HepG2 (cell line): Measurements from ENCODE around the gene CCDC183. TPM values are rescaled to one million over a fixed set of nuclear protein-coding genes. Genes with fewer than 3 reads are reported as not detected.
A peak's percentile ranks its signal among the peaks of the same experiment; 100 is the strongest.

Experiments used
- BHLHE40 ChIP-seq: IDR thresholded peaks from 2 replicates; pipeline ENCODE4 v1.6.1; 2011; ENCODE audit warnings: low read length, improper control_type of control experiment
- EP300 ChIP-seq, 3 experiments: sonication (generic) in 1 of 3; formaldehyde crosslinking in 1 of 3; IDR thresholded peaks; 2 replicates each; pipeline versions ENCODE4 v1.5.1 to v1.6.1; 2011 to 2020; ENCODE audit warnings: low read depth in 2 of 3, low read length in 2 of 3, borderline replicate concordance in 1 of 3, improper control_type of control experiment in 1 of 3, mild to moderate bottlenecking in 1 of 3, missing genetic modification reagents in 1 of 3, moderate library complexity in 1 of 3
- KLF16 ChIP-seq, 2 experiments: sonication (generic) in 1 of 2; formaldehyde crosslinking in 1 of 2; IDR thresholded peaks; 2 replicates each; pipeline versions ENCODE4 v1.6.1 to v1.8.0; 2016 to 2023; ENCODE audit warnings: missing genetic modification reagents in 2 of 2, missing compliant biosample characterization in 1 of 2
- MED8 ChIP-seq: sonication (generic); formaldehyde crosslinking; IDR thresholded peaks from 2 replicates; pipeline ENCODE4 v1.8.1; 2023; ENCODE audit warnings: mild to moderate bottlenecking, missing genetic modification reagents; ENCODE audit not compliant: insufficient replicate concordance
- REL ChIP-seq: sonication (generic); formaldehyde crosslinking; conservative IDR thresholded peaks from 2 replicates; pipeline ENCODE4 v1.8.0; 2022; ENCODE audit warnings: mild to moderate bottlenecking, missing genetic modification reagents, moderate library complexity
- SMAD1 ChIP-seq: sonication (generic); formaldehyde crosslinking; IDR thresholded peaks from 2 replicates; pipeline ENCODE4 v1.4.0; 2020; ENCODE audit warnings: missing genetic modification reagents, low read depth, mild to moderate bottlenecking, borderline replicate concordance
- TBX3 ChIP-seq: fragments of 450-650 bp; IDR thresholded peaks from 2 replicates; pipeline ENCODE4 v1.6.1; 2017; ENCODE audit warnings: antibody characterized with exemption, mild to moderate bottlenecking, inconsistent platforms, borderline replicate concordance
- YEATS4 ChIP-seq: sonication (generic); formaldehyde crosslinking; IDR thresholded peaks from 2 replicates; pipeline ENCODE4 v1.4.0; 2020; ENCODE audit warnings: missing genetic modification reagents, borderline replicate concordance
- ZNF331 ChIP-seq: sonication (generic); formaldehyde crosslinking; IDR thresholded peaks from 2 replicates; pipeline ENCODE4 v1.4.0; 2020; ENCODE audit warnings: missing genetic modification reagents
- ZNF607 ChIP-seq: sonication (generic); formaldehyde crosslinking; IDR thresholded peaks from 2 replicates; pipeline ENCODE4 v1.5.1; 2020; ENCODE audit warnings: missing genetic modification reagents, mild to moderate bottlenecking, borderline replicate concordance
- ZNF775 ChIP-seq: sonication (generic); formaldehyde crosslinking; IDR thresholded peaks from 2 replicates; pipeline ENCODE4 v1.4.0; 2020; ENCODE audit warnings: missing genetic modification reagents, mild to moderate bottlenecking, moderate library complexity, borderline replicate concordance
- ZNF816 ChIP-seq: sonication (generic); formaldehyde crosslinking; IDR thresholded peaks from 2 replicates; pipeline ENCODE4 v1.8.0; 2022; ENCODE audit warnings: missing genetic modification reagents, mild to moderate bottlenecking, borderline replicate concordance
- polyA plus RNA-seq, 8 experiments: library from polyadenylated mRNA; depleted of rRNA in 3 of 8; stranded (reverse) in 7 of 8; unstranded in 1 of 8; fragments of >200 nt; fragmentation: Illumina TruSeq in 4 of 8; extraction: Trizol in 4 of 8; gene quantifications; 2 replicates each; pipeline versions ENCODE4 v1.2.1 to v1.2.3, GENCODE V29; 2011 to 2016; ENCODE audit warnings: low read depth in 4 of 8, missing spikeins in 1 of 8, mixed read lengths in 1 of 8; ENCODE audit not compliant: insufficient read depth in 1 of 8
- total RNA-seq, 5 experiments: library from RNA; depleted of rRNA; stranded (reverse); fragments of >200 nt; fragmentation: Illumina TruSeq; extraction: Trizol; gene quantifications; 2 replicates each; pipeline ENCODE4 v1.2.3, GENCODE V29; 2016; ENCODE audit warnings: low read depth in 1 of 5
- TF ChIP-seq, protein P1 (sequence below): sonication (generic); formaldehyde crosslinking; IDR thresholded peaks from 2 replicates; pipeline ENCODE4 v1.5.0; 2020; ENCODE audit warnings: mild to moderate bottlenecking, missing genetic modification reagents, borderline replicate concordance
- TF ChIP-seq, protein P2 (sequence below): IDR thresholded peaks from 2 replicates; pipeline ENCODE4 v1.6.1; 2016; ENCODE audit warnings: mild to moderate bottlenecking
- TF ChIP-seq, protein P3 (sequence below): sonication (generic); formaldehyde crosslinking; IDR thresholded peaks from 2 replicates; pipeline ENCODE4 v1.8.1; 2023; ENCODE audit warnings: mild to moderate bottlenecking, missing genetic modification reagents

CCDC183 gene
- total and polyA plus RNA-seq, 2 of the 13 experiments (the other 11 are each of a cell fraction or from before 2014, with no cell fraction given), result 5.0 to 66.4 TPM

DNA sequence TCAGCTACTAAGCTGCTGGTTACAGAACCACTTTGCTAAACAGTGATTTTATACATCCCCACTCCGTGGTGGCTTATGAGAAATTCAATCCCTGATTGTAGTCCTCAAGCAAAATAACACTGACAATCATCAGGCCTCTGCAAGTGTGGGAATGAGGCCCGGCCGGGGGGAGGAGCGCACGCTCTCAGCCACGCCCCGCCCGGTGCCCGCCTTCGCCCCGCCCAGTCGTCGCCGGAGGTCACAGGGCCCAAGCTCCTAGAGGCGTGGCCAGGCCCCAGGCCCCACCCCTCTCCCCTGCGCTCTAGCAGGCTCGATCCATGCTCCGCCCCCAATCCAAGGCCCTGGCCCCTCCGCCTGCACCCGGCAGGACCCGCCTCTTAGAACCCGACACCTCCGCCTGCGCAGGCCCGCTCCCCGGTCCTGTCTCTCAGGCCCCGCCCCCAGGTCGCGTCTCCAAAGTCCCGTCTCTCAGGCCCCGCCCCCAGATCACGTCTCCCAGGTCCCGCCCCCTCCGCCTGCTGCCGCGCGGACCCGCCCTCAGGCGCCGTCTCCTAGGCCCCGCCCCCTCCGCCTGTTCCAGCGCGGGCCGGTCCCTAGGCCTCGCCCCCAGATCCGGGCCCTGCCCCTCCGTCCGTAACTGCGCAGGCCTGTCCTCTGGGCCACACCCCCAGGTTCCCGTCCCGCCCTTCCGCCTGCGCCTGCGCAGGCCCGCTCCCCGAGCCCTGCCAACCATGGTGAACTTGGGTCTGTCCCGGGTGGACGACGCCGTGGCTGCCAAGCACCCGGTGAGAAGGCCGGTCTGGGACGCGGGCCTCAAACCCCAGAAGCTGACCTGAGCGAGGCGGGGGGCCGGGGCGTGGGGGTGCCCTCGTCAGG is 5.3 kb upstream of the CCDC183 start, which contains the start of gene TMEM141 (continued):
- TF ChIP-seq, protein P1, sequence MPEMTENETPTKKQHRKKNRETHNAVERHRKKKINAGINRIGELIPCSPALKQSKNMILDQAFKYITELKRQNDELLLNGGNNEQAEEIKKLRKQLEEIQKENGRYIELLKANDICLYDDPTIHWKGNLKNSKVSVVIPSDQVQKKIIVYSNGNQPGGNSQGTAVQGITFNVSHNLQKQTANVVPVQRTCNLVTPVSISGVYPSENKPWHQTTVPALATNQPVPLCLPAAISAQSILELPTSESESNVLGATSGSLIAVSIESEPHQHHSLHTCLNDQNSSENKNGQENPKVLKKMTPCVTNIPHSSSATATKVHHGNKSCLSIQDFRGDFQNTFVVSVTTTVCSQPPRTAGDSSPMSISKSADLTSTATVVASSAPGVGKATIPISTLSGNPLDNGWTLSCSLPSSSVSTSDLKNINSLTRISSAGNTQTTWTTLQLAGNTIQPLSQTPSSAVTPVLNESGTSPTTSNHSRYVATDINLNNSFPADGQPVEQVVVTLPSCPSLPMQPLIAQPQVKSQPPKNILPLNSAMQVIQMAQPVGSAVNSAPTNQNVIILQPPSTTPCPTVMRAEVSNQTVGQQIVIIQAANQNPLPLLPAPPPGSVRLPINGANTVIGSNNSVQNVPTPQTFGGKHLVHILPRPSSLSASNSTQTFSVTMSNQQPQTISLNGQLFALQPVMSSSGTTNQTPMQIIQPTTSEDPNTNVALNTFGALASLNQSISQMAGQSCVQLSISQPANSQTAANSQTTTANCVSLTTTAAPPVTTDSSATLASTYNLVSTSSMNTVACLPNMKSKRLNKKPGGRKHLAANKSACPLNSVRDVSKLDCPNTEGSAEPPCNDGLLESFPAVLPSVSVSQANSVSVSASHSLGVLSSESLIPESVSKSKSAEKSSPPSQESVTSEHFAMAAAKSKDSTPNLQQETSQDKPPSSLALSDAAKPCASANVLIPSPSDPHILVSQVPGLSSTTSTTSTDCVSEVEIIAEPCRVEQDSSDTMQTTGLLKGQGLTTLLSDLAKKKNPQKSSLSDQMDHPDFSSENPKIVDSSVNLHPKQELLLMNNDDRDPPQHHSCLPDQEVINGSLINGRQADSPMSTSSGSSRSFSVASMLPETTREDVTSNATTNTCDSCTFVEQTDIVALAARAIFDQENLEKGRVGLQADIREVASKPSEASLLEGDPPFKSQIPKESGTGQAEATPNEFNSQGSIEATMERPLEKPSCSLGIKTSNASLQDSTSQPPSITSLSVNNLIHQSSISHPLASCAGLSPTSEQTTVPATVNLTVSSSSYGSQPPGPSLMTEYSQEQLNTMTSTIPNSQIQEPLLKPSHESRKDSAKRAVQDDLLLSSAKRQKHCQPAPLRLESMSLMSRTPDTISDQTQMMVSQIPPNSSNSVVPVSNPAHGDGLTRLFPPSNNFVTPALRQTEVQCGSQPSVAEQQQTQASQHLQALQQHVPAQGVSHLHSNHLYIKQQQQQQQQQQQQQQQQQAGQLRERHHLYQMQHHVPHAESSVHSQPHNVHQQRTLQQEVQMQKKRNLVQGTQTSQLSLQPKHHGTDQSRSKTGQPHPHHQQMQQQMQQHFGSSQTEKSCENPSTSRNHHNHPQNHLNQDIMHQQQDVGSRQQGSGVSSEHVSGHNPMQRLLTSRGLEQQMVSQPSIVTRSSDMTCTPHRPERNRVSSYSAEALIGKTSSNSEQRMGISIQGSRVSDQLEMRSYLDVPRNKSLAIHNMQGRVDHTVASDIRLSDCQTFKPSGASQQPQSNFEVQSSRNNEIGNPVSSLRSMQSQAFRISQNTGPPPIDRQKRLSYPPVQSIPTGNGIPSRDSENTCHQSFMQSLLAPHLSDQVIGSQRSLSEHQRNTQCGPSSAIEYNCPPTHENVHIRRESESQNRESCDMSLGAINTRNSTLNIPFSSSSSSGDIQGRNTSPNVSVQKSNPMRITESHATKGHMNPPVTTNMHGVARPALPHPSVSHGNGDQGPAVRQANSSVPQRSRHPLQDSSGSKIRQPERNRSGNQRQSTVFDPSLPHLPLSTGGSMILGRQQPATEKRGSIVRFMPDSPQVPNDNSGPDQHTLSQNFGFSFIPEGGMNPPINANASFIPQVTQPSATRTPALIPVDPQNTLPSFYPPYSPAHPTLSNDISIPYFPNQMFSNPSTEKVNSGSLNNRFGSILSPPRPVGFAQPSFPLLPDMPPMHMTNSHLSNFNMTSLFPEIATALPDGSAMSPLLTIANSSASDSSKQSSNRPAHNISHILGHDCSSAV (CRISPR knock-in tag), result no peak
- TF ChIP-seq ZNF775 (CRISPR knock-in tag) (no peak), MED8 (CRISPR knock-in tag) (peak; percentile 84), REL (CRISPR knock-in tag) (0 out of 2 replicates have a peak, but pooled peaks have one; percentile 18), YEATS4 (peak; percentile 44; the same call in 1 of the 2 replicates), TBX3 (no peak), EP300 (IDR thresholded peaks at IDR 0.05; ENCODE audit: low read depth in 2 of 2, low read length in 2 of 2) (no peak), EP300 (CRISPR knock-in tag; IDR thresholded peaks at IDR 0.05; ENCODE audit: borderline replicate concordance) (no peak), ZNF331 (CRISPR knock-in tag) (peak; percentile 56; the same call in 1 of the 2 replicates), SMAD1 (CRISPR knock-in tag) (no peak; the same call in 1 of the 2 replicates), ZNF607 (CRISPR knock-in tag) (peak; percentile 82; the same call in 1 of the 2 replicates), KLF16 (CRISPR knock-in tag; IDR thresholded peaks at IDR 0.05) (peak in 1 of 2 experiments; percentile 35; a peak in 2 of 4 replicates), BHLHE40 (no peak), ZNF816 (CRISPR knock-in tag) (peak; percentile 74; the same call in 1 of the 2 replicates)
- TF ChIP-seq, protein P2, sequence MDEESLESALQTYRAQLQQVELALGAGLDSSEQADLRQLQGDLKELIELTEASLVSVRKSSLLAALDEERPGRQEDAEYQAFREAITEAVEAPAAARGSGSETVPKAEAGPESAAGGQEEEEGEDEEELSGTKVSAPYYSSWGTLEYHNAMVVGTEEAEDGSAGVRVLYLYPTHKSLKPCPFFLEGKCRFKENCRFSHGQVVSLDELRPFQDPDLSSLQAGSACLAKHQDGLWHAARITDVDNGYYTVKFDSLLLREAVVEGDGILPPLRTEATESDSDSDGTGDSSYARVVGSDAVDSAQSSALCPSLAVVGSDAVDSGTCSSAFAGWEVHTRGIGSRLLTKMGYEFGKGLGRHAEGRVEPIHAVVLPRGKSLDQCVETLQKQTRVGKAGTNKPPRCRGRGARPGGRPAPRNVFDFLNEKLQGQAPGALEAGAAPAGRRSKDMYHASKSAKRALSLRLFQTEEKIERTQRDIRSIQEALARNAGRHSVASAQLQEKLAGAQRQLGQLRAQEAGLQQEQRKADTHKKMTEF (CRISPR knock-in tag), result peak; percentile 38
- TF ChIP-seq, protein P3, sequence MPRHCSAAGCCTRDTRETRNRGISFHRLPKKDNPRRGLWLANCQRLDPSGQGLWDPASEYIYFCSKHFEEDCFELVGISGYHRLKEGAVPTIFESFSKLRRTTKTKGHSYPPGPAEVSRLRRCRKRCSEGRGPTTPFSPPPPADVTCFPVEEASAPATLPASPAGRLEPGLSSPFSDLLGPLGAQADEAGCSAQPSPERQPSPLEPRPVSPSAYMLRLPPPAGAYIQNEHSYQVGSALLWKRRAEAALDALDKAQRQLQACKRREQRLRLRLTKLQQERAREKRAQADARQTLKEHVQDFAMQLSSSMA (CRISPR knock-in tag), result 0 out of 2 replicates have a peak, but pooled peaks have one; percentile 25
